ENCODE results near the gene ABCC1.

Gene ABCC1

DNA sequence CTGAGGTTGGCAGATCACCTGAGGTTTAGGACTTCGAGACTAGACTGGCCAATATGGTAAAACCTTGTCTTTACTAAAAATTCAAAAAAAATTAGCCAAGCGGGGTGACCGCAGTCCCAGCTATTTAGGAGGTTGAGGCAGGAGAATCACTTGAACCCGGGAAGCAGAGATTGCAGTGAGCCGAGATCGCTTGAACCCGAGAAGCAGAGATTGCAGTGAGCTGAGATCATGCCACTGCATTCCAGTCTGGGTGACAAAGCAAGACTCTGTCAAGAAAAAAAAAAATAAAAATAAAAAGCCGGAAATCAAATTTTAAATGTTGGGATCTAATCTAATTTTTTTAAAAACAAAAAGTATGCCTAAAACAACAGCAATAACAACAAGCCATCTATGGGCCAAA, 56.3 kb downstream of the ABCC1 start:
- no peak for DNase-seq (ENCODE audit: low read depth)
- TF ChIP-seq, protein P1, sequence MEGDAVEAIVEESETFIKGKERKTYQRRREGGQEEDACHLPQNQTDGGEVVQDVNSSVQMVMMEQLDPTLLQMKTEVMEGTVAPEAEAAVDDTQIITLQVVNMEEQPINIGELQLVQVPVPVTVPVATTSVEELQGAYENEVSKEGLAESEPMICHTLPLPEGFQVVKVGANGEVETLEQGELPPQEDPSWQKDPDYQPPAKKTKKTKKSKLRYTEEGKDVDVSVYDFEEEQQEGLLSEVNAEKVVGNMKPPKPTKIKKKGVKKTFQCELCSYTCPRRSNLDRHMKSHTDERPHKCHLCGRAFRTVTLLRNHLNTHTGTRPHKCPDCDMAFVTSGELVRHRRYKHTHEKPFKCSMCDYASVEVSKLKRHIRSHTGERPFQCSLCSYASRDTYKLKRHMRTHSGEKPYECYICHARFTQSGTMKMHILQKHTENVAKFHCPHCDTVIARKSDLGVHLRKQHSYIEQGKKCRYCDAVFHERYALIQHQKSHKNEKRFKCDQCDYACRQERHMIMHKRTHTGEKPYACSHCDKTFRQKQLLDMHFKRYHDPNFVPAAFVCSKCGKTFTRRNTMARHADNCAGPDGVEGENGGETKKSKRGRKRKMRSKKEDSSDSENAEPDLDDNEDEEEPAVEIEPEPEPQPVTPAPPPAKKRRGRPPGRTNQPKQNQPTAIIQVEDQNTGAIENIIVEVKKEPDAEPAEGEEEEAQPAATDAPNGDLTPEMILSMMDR (IDR thresholded peaks at IDR 0.05; ENCODE audit: low read length, missing control alignments) = no peak

DNA sequence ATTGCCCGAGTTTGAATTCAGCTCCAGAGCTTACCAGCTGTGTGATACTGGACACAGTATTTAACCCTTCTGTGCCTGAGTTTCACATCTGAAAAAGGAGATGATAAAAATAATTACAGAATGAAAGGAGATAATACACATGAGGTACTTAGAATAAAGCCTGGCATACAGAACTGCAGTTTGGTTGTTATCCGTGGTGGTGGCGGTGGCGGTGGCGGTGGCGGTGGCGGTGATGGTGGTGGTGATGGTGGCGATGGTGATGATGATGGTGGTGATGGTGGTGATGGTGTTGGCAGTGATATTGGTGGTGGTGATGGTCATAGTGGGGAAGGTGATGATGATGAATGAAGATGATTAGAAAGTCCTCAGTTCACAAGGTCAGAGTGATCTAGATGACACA, 57.2 kb downstream of the ABCC1 start:
- TF ChIP-seq, protein P1 (IDR thresholded peaks at IDR 0.05; ENCODE audit: low read length, missing control alignments) = no peak
- DNase-seq (ENCODE audit: low read depth) = no peak
- no peak overlapping the region for H3K4me3 ChIP-seq (replicated peaks; ENCODE audit: low read depth, low read length)

More for the DNA sequence above, 56.3 kb downstream of the ABCC1 start:
- no peak overlapping the region for H3K4me3 ChIP-seq (replicated peaks; ENCODE audit: low read depth, low read length)

DNA sequence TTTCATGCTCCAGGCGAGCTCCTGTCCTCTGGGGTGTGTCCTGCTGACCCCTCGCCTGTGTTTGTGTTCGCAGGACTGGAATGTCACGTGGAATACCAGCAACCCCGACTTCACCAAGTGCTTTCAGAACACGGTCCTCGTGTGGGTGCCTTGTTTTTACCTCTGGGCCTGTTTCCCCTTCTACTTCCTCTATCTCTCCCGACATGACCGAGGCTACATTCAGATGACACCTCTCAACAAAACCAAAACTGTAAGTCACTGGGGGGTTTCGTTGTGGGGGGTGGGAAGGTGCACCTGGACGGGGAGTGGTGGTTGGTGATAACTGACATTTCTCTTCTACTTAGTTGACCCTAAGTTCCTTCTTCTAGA, 58.3 kb downstream of the ABCC1 start:
- TF ChIP-seq, protein P1 (IDR thresholded peaks at IDR 0.05; ENCODE audit: low read length, missing control alignments) = no peak
- no peak for DNase-seq (ENCODE audit: low read depth)
- H3K4me3 ChIP-seq (replicated peaks; ENCODE audit: low read depth, low read length) = no peak overlapping the region

DNA sequence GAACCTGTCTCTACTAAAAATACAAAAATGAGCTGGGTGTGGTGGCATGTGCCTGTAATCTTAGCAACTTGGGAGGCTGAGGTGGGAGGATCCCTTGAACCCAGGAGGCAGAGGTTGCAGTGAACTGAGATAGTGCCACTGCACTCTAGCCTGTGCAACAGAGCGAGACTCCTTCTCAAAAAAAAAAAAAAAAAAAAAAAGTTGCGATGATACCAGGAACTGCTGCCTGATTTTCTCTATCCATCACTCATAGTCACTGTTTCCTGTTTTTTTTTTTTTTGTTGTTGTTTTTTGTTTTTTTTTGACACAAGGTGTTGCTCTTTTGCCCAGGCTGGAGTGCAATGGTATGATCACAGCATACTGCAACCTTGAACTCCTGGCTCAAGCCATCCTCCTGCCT, 59.2 kb downstream of the ABCC1 start:
- DNase-seq (ENCODE audit: low read depth) = no peak
- H3K4me3 ChIP-seq (replicated peaks; ENCODE audit: low read depth, low read length) = no peak overlapping the region
- TF ChIP-seq, protein P1 (IDR thresholded peaks at IDR 0.05; ENCODE audit: low read length, missing control alignments) = no peak

DNA sequence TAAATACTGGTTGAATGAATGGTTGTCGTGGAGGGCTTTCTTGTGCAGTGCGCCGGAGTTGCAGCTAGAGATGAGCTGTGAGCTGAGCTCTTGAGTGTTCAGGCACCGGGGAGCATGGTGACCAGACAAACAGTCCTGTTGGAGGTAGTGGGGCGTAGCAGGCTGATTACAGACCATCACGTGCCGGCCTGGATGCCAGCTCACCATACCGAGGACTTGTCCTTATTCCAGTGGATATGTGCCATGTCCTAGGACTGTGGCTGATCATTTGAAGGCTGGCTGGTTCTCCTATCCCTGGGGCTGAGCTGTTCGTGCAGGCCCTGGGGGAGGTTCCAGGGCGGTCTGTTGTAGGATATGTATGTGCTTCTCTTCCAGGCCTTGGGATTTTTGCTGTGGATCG, 60.0 kb downstream of the ABCC1 start:
- no peak overlapping the region for H3K4me3 ChIP-seq (replicated peaks; ENCODE audit: low read depth, low read length)
- TF ChIP-seq, protein P1 (IDR thresholded peaks at IDR 0.05; ENCODE audit: low read length, missing control alignments) = no peak
- DNase-seq (ENCODE audit: low read depth) = no peak

DNA sequence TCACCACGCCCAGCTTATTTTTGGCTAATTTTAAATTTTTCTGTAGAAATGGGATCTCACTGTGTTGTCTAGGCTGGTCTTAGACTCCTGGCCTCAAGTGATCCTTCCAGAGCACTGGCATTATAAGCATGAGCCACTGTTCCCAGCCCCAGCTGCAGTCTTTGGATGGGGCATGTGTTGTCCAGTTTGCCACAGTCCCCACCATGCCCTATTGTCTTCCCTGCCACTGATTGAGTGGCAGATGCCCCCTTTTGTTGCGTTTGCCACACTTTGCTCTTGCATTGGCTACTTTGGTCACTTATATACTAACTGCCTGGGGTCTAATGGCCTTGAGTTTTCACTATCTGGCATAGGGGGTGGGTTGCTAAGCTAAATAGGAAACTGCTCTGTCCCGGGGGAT, 60.8 kb downstream of the ABCC1 start:
- TF ChIP-seq, protein P1 (IDR thresholded peaks at IDR 0.05; ENCODE audit: low read length, missing control alignments) = no peak
- H3K4me3 ChIP-seq (replicated peaks; ENCODE audit: low read depth, low read length) = no peak overlapping the region
- no peak for DNase-seq (ENCODE audit: low read depth)

DNA sequence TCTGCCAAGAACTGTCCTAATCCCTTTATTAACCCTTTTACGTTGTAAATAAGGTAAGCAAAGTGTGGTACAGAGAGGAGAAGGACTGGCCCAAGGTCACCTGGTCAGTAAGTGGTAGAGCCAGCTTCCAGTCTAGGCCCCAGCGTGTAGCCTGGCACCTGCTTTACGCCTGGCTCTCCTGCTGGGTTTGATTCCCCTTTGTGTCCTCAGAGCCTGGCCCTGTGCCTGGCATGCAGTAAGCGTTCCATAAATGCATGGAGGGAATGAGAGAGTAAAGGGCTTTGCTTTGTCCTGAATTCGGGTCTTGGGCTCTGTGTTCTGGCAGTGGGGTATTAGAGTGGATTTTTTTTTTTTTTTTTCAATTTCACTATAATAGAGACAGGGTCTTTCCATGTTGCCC, 62.7 kb downstream of the ABCC1 start:
- DNase-seq (ENCODE audit: low read depth) = no peak
- no peak overlapping the region for H3K4me3 ChIP-seq (replicated peaks; ENCODE audit: low read depth, low read length)
- TF ChIP-seq, protein P1 (IDR thresholded peaks at IDR 0.05; ENCODE audit: low read length, missing control alignments) = no peak
